GM19463 (cell line): ENCODE data around the gene TRPV5.
"Not testable (repeated sequence)": the region's sequence is repeated elsewhere in the genome, so short reads cannot be mapped to it uniquely, and the experiment has no call there.

Source experiments
- ATAC-seq: cut with Tn5 transposase; IDR thresholded peaks from one replicate; pipeline ENCODE4 v1.9.1; 2021; ENCODE audit warnings: mild to moderate bottlenecking, moderate library complexity; ENCODE audit not compliant: unreplicated experiment

Gene TRPV5

DNA sequence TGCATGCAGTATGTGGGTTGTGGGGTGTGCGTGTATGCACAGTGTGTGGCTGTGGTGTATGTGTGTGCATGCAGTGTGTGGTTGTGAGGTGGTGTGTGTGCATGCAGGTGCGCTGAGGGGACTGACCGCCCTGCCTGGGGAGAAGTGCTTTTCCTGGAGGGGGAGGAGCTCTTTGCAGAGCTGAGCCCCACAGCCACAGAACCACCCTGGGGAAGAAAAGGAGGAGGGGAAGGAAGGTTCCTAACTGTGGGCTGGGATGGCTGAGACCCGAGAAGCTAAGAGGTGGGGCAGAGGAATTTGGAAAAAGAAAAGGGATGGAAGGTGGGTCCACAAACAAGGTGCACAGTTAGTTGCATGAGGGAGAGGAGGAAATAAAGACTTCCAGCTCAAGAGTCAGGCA lies at the start of gene TRPV5:
TSS of gene TRPV5 (minus strand) at position 123 of the 400 bp plus-strand sequence. CDS start 287 bp downstream, outside the sequence.
- ATAC-seq, result no peak

DNA sequence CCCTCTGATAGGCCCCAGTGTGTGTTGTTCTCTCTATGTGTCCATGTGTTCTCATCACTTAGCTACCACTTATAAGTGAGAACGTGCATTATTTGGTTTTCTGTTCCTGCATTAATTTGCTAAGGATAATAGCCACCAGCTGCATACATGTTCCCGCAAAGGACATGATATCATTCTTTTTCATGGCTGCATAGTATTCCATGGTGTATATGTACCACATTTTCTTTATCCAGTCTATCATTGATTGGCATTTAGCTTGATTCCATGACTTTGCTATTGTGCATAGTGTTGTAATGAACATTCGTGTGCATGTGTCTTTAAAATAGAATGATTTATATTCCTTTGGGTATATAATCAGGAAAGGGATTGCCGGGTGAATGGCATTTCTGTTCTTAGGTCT lies 44.9 kb upstream of the TRPV5 start:
- ATAC-seq, result not testable (repeated sequence)

DNA sequence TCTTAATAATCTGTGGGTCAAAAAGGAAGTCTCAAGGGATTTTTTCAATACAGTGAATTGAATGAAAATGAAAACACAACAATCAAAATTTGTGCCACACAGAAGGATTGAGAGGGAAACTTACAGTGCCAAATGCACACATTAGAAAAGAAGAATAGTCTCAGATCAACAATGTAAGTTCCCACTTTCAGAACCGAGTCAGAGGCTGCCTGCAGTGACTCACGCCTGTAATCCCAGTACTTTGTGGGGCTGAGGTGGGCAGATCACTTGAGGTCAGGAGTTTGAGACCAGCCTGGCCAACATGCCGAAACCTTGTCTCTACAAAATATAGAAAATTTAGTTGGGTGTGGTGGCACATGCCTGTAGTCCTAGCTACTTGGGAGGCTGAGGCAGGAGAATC lies 41.1 kb upstream of the TRPV5 start:
- ATAC-seq, result no peak

DNA sequence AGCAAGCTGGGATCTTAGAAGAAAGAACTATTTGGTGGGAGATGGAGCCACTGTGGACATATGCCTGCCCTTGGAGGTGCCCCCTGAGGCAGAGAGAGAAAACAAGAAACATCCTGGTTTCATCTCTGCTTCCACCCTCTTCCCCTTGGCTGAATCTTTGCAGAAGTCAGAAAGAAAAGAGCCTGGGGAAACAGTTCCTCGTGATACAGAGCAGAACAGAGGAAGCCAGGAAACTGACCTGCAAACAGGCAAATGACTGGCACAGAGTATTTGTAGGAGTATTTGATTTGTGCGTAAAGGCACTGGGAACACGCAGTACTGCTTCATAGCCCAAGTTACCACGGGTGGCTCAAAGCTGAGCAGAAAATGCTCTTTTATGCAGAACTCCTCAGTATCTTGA lies 35.6 kb upstream of the TRPV5 start:
- ATAC-seq, result no peak

DNA sequence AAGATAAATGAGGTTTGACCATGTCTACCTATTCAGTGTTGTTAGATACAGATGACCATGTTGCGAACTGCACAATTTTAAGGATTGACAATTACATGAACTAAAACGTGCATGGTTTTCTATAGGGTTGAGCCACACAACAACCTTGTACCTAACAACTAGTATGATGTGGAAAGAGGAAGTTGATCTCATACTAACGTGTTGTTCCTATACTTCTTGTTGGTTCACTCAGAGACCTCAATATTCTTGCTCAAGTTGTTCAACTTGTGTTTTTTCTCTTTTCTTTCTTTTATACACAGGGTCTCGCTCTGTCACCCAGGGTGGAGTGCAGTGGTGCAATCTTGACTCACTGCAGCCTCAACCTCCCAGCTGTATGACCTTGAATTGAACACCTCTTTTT lies 34.7 kb upstream of the TRPV5 start:
- ATAC-seq, result no peak

DNA sequence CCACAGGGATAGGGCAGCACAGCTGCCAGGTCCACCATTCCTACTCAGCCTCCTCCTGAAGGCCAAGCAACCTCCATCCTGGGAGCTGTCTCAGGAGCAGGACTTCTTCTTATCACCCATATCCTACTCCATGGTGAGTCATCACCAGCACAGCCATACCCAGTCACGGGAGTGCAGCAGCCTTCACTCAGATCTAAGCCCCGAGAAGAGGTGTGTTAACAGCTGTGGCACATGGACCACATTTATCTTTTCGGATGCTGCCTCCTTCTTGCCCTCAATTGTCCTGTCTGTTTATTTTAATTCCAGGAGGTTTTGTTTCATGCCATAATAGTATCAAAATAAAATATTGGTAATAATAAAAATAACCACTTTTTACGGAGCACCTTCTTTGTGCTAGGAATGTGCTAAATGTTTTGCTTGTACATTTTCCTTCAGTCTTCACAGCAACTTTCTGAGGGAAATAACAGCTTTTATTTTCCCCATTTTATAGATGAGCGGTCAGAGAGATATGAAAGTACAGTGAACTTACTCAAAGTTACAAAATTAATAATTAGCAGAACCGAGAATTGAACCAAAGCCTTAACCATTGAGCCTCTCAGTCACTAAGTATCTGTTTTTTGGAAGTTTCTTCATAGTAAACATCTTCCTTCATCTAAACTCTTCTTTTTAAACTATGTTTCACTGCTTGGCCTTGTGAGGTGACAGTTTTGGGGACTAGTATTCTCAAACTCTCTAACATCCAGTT lies 31.1 kb upstream of the TRPV5 start:
- ATAC-seq, result no peak

DNA sequence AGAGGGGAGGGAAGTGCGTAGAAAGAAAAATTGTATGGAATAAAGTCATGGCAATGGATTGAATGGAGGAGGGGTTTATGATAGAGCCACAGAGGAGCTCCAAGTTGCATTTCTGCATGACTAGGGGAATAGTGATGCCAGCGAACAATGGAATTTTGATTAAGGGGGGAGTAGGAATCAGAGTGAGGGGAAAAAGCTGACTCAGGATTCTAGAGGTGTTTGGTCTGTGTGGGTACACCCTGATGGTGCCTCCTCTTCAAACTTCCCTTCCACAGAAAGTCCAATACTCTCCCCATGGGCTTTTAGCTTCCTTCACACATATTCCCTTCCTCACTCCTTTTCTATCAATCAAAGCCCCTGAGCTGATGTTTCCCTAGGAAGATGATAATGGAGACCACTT lies 30.4 kb upstream of the TRPV5 start:
- ATAC-seq, result no peak

DNA sequence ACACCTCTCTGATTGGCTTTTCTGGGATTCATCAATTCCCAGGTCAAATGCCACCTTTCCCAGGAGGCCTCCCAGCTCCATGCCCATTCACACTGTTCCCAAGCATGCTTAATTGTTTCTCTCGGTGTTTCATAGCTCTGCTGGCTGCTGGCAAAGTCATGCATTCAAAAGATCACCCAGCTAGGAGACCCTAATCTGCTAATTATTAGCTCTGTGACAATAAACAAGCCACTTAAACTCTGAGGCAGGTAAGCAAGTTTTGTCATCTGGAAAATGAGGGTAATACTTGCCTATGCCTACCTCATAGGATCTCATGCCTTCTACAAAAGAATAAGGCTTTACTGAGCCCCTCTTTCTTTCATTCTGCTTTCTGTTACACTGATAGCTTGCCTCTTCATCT lies 29.4 kb upstream of the TRPV5 start:
- ATAC-seq, result no peak

DNA sequence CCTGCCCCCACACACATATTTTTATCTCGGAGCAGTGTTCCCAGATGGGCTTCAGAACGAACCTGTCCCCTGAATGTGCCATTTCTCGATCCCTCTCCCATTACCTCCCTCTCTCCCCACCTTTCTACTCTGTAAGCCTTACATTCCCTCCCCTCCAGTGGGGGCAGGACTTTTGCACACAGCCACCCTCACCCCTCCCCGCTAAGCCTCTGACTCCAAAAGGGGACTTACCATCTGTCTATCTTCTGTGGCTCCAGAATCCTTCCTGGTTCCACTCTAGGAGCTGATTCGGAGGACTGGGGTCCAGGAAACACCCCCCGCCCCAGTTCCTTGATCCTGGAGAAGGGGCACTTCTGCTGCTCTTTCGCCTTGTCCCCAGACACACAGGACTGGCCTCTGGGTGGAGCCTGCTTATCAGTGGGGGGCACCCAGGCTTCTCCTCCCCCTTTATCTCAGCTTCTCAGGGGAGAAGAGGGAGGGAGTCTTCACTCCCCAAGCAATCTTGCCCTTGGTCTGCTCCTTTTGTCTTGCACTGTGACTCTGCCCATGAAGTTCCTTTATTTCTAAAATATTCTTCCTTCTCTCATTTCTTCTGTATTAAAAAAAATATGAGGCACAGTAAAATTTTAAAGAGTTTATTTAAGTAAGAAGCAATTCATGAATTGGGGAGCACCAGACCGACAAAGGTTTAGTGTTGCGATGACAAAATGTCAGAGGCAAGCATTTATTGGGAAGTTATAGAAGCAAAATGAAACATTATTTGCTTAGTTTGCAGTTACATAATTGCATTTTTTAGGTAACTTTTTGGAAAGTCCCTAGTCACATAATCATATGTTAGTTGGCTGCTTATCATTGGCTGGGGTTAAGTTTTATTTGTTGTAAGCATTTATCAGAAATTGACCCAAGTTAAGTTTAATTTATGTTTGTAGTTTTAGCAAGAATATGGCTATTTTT lies 28.7 kb upstream of the TRPV5 start, which contains the start of gene KEL:
TSS of gene KEL (minus strand) at position 391 of the 954 bp plus-strand sequence. CDS start at position 234, 157 bp downstream.
- ATAC-seq, result no peak

DNA sequence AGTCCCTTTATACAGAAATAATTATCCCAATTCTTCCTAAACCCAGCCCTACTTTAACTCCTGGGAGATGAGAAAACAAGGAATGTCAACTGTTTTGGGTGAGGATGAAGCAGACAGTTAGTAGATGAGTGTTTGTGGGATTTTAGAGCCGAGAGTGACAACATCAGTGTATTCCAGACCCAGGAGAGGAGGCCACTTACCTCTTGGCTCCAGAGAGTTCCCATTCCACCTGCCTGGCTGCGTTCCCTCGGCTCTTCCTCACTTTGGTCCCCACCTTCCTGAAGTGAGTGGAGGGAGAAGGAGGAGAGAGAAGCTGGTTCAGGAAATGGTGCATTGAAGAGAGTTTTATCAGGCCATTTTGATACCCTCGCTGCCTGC lies 28.0 kb upstream of the TRPV5 start:
- ATAC-seq, result no peak

DNA sequence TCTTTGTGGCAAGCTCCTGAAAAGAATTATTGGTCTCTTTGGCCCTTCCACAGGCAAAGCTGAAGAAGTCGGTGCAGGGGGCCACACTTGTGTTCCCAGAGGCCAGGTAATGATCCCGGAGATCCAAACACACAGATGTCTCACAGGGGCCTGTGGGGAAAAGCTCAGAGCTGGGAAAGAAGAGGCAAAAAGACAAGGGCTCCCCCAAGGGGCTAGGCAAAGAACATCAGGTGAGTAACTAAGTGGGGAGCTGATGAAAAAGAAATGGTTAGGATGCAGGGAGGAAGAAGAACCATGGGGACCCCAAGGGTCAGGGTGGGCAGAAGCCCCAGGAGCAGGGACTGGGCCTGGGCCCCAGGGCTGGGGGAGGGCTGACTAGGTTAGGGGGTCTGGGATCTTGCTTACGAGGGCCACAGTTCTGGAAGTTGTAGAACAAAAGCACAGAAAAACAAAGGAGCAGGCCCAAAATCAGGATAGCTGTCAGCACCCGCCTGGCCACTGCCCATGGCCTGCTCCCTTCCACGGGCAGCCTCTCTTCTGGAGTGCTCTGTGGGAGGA lies 27.5 kb upstream of the TRPV5 start:
- no peak for ATAC-seq

DNA sequence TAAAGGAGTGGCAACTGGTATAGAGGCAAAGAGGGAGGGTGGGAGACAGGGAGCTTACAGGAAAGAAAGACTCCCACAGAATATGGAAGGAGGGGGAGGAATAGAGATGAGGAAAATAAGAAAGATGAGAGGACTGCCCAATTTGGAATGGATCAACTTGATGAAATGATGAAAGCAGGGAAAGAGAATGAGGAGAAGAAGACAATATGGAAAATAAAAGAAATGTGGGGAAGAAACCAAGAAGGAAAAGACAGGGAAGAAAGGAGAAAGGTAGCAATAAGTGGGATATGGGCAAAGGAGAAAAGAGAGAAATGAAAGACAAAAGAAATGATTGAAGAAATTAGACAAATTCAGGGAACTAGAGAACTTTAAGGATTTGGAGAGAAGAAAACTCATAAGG lies 25.7 kb upstream of the TRPV5 start:
- ATAC-seq, result no peak

DNA sequence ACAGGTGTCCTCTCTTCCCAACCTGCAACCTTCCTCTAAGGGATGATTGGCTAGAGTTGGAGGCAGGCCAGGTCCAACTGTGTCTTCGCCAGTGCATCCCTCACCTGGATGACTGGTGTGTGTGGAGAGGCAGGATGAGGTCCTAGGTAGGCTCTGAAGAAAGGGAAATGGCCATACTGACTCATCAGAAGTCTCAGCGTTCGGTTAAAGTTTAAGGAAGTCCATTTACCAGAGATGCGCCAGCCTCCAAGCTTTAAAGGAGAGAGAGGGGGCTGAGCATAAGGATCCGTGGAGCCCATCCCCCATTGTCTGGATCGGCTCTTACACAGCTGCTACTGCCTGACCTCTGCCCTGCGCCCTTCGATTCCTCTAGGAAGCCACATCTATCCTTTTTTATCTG lies 24.2 kb upstream of the TRPV5 start:
- ATAC-seq, result no peak

DNA sequence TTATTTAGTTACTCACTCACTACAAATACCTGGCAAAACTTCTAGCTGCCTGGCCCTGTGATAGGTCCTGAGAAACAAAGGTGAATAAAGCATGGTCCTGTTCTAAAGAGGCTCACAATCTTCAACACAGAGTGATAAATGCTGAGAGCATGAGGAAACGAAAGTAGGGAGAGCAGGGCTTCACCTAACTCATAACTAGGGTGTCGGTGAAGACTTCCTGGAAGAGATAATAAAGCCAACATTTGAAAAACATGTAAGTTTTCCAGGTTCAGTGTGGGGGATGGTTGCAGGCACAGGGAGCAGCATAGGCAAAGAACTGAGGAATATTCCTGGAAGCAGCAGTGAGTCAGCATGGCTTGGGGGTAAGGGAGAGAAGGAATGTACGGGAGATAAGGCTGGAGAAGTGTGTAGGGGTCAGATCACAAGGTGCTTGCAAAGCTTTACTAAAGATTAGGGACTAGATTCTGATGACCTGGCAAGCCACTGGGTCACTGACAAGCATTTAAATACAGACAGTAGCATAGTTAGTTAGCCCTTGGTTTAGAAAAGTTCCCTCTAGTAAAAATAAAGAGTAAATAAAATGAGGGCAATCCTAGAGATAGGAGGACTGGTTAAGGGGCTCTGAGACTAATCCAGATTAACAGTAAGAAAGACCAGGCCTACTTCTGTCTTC lies 23.5 kb upstream of the TRPV5 start:
- ATAC-seq, result no peak

DNA sequence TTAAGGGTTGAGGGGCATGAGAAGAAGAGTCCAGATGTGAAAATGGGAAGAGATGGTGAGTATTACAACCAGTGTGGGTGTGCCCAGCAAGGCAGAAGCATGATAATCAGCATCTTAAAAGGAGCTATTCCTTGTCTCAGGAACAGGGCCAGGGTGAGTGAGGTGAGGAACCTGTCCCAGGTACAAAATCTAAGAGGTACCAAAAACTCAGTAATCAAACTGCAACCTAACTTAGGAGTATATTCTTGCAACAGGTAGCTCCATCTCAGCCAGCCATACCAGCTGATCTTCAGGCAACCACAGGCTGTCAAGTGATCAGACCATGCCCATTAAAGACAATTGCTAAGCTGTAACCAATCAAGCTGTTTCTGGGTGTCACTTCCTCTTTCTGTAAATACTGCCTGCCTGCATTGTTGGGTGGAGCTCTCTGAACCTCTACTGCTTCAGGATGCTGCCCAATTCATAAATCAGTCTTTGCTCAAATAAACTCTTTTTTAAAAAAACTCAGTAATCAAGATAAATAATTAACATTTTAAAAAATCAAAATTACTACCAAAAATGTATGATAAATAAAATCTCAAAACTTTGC lies 21.2 kb upstream of the TRPV5 start:
- ATAC-seq, result no peak

DNA sequence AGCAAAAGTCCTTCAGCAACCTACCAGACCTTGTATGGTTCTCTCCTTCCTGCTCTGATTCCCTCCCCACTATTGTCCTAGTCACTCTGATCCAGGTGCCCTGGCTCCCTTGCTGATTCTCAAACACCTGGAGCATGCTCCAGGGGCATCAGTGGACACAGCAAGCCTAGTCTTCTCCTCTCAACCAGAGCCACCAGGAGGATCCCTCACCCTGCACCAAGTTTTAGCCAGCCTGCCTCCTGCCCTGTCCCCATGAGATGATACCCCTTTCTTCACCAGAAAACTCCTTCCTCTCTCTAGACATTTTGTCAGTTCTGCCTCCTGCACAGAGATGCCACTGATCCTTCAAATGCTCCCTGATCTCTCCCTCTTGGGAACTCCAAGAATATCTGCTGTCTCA lies 16.7 kb upstream of the TRPV5 start:
- ATAC-seq, result no peak

DNA sequence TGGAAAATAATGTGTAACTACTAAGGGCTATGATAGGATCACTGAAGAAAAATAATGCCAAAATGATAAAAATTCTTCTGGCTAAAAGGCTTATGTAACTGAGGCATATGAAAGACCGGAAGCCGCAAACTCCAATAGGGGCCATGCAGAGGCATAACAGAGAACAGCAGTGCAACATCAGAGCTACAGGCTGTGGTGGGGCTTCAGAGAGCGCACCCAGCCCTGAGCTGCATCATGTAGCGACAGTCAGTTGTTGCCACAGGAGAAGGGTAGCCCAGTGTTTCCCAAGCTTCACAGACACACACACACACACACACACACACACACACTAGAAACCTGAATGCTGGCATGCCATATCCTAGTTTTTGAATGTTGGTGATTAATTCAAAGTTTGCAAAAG lies 15.1 kb upstream of the TRPV5 start:
- no peak for ATAC-seq

DNA sequence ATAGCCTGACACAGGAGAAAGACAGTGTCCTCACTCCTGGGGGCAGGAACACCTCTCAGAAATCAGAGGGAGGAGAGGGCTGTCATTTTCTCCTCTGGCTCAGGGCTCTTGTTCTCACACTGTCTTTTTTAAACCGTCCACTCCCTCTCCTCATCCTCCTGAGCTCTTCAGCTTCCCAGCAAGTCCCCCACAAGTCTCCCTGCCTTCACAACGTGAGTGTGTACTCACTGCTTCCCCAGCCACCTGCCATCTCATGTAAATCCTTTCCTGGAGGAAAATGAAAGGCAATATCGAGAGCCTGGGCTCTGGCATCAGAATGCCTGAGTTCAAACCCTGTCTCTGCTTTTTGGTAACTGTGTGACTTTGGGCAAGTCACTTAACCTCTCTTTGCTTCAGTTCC lies 11.5 kb upstream of the TRPV5 start:
- no peak for ATAC-seq

DNA sequence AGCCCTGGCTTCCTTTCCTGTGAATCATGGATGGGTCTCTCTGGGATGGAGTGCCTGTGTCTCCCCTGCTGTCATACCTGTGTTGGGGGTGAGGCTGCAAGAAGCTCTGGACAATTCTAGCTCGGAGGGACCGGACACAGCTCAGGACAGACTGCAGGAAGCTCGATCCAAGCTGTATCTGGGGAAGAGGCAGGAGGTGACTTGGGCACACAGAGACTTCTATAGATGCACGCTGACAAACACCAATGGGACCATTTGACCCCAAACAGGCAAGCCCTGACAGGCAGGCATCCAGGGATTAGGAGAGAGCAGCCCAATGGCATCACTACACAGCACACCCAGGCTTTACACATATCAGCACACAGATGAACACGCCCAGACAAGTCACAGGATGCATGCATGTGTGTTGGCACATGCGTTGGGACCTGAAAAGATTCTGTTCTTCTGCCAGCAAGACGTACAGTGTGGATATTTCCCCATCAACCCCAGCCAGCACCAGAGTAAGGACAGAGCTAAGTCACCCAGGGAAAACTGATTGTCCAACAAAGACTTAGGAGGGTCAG lies 10.2 kb upstream of the TRPV5 start:
- no peak for ATAC-seq

DNA sequence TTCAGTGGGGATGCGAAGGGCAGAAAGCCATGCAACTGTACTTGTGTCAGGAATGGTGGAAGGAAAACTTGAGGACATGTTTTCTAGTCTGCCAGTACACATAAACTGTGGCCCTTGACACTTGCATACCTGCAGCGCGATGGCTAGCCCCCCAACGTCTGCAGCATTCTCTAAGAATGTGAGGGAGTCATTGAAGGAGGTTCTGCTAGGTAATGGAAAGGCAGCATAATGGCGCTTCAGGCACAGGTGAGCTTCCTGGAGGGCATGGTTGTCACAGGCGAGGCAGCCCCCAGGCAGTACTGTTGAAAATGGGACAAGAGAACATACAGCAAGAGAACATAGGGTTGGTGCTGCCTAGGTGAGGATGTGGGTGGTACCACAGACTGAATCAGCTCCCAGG lies 9.2 kb upstream of the TRPV5 start:
- no peak for ATAC-seq
